Measurements from ENCODE around the gene INPP4A. TPM values are rescaled to one million over a fixed set of nuclear protein-coding genes. Genes with fewer than 3 reads are reported as not detected.

INPP4A gene
- total and polyA plus RNA-seq, 9 of the 15 experiments (the other 6 are each of a cell fraction or from before 2014, with no cell fraction given), result 1.8 to 15.7 (median 8.3) TPM

- H3K9ac ChIP-seq (ENCODE audit: insufficient read depth in 1 of 2, low read depth in 2 of 2, low read length in 2 of 2), result no peak overlapping the region
- H3K27ac ChIP-seq (ENCODE audit: extremely low read depth, low read depth, low read length), result no peak overlapping the region
- no peaks in the 10 kb centered on the region; the same call in 2 of the 3 replicates for H3K36me3 ChIP-seq (ENCODE audit: control insufficient read depth, insufficient read depth, low read length)
- H3K4me3 ChIP-seq, result no peak overlapping the region
- peaks cover 3% of the 10 kb centered on the region; the same call in 1 of the 2 replicates for H3K9me3 ChIP-seq (replicated peaks; ENCODE audit: control insufficient read depth, insufficient read depth, low read depth, low read length)
- no peak overlapping the region for H3K4me2 ChIP-seq (ENCODE audit: insufficient read depth, low read length)
- FAIRE-seq, result no peak
- no peaks in the 10 kb centered on the region for H3K4me1 ChIP-seq (replicated peaks in 1 of 2; ENCODE audit: control insufficient read depth in 2 of 2, insufficient read depth in 2 of 2, low read length in 2 of 2)
- intact Hi-C loops (cut with micrococcal nuclease) (no loop called here), in situ Hi-C loops (cut with MboI) (no loop called here)
- BruUV-seq (replicated peaks), result no TSS peak
- no peaks in the 10 kb centered on the region for H3K27me3 ChIP-seq (ENCODE audit: control insufficient read depth in 2 of 2, insufficient read depth in 2 of 2, low read length in 2 of 2)
- H2AFZ ChIP-seq (ENCODE audit: low read depth, low read length), result no peak overlapping the region
- CTCF ChIA-PET (ENCODE audit: low intra/inter-chr PET ratio), result no interaction called here
- DNase-seq (ENCODE audit: extremely low read depth in 1 of 4, low spot score in 3 of 4), result no peak
- WGBS (ENCODE audit: insufficient coverage, low coverage, missing lambda C conversion rate), result 95% methylated on average over 4 of the region's 4 CpGs
- no peak for ATAC-seq
- no peaks in the 10 kb centered on the region for H3K79me2 ChIP-seq (ENCODE audit: control insufficient read depth, insufficient read depth, low read length)
- POLR2A ChIA-PET, result no interaction called here
- no peaks in the 10 kb centered on the region; the same call in 1 of the 2 replicates for H4K20me1 ChIP-seq (replicated peaks; ENCODE audit: control insufficient read depth, insufficient read depth, low read length)
- H3K9me1 ChIP-seq (ENCODE audit: control insufficient read depth, insufficient read depth, low read length), result no peaks in the 10 kb centered on the region
- TF ChIP-seq KHSRP (IDR thresholded peaks at IDR 0.05) (no peak), TRIM28 (IDR thresholded peaks at IDR 0.05) (peak; percentile 86), LCOR (CRISPR knock-in tag; IDR thresholded peaks at IDR 0.05) (no peak), CGGBP1 (CRISPR knock-in tag; IDR thresholded peaks at IDR 0.05) (no peak), ZNF584 (CRISPR knock-in tag; IDR thresholded peaks at IDR 0.05; ENCODE audit: low read depth) (no peak), ZNF699 (CRISPR knock-in tag; IDR thresholded peaks at IDR 0.05; ENCODE audit: insufficient replicate concordance) (no peak), RFX1 (IDR thresholded peaks at IDR 0.05) (no peak), ZFP36 (IDR thresholded peaks at IDR 0.05; ENCODE audit: low read depth, low read length, partially characterized antibody) (peak; percentile 49), CBX1 (IDR thresholded peaks at IDR 0.05; ENCODE audit: low read depth) (0 out of 2 replicates have a peak, but pooled peaks have one; percentile 45), ZNF134 (CRISPR knock-in tag; conservative IDR thresholded peaks at IDR 0.05) (no peak), ZNF274 (IDR thresholded peaks at IDR 0.05; ENCODE audit: borderline replicate concordance, low read depth, low read length) (no peak), CBX5 (IDR thresholded peaks at IDR 0.05; ENCODE audit: borderline replicate concordance, low read depth) (0 out of 2 replicates have a peak, but pooled peaks have one; percentile 41), AFF1 (IDR thresholded peaks at IDR 0.05; ENCODE audit: low read depth in 1 of 2, partially characterized antibody in 2 of 2) (no peak), E2F1 (CRISPR knock-in tag; IDR thresholded peaks at IDR 0.05) (no peak), ZNF280A (IDR thresholded peaks at IDR 0.05; ENCODE audit: low read depth, partially characterized antibody) (peak; percentile 78), HDAC8 (tag; IDR thresholded peaks at IDR 0.05) (no peak)
These were observed 52.3 kb downstream of the INPP4A start for GRCh38 chr2:98496750-98497493.
